ENCODE measurements around the gene TMEM184C.

DNA sequence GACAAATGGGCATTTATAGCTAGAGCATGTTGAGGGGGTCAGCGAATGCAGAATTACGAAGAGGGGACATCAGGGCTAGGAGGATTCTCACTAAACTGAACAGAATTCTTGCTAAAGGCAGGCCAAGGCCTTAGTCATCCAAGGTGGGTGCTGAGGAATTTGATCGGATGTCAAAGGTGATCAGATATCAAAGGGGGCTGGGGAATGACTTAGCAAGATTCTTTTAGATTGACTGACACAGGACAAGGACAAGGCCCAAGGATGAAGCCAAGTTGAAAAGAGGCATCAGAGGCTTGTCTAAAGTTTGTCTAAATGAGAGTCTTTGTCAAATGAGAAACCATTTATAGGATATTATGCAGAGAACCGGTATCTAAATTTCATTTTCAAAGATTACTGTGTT, 9.7 kb downstream of the TMEM184C start:
- TF ChIP-seq CTCF (IDR thresholded peaks at IDR 0.05), result no peak
- no peak for TF ChIP-seq EZH2 (IDR thresholded peaks at IDR 0.05; ENCODE audit: borderline replicate concordance, insufficient read depth, low read depth, low read length, poor library complexity, severe bottlenecking)

Measured in B cell (primary cell).